GM19397 (cell line): ENCODE measurements around the gene NDUFV1.
"Not testable (repeated sequence)": the region's sequence is repeated elsewhere in the genome, so short reads cannot be mapped to it uniquely, and the experiment has no call there.

Experiments
- ATAC-seq: cut with Tn5 transposase; IDR thresholded peaks from one replicate; pipeline ENCODE4 v1.9.1; 2021; ENCODE audit warnings: mild to moderate bottlenecking, moderate library complexity; ENCODE audit not compliant: unreplicated experiment

NDUFV1 gene

DNA sequence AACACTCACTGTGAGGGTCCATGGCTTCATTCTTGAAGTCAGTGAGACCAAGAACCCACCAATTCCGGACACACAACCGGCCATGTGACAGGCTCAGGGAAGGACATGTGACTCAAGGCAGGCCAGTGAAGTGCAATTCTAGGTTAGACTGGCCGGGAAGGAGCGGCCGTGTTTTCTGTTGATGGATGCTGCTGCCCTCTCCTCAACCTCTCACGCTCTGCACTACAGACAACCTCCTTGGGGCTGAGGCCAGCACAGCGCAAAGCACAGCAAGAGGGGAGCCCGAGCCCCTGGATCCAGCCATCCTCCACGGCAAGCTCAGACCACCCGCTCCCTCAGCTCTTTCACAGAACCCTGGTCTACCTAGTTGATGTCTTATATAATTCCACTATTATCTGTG, 20.2 kb downstream of the NDUFV1 start:
- no peak for ATAC-seq

DNA sequence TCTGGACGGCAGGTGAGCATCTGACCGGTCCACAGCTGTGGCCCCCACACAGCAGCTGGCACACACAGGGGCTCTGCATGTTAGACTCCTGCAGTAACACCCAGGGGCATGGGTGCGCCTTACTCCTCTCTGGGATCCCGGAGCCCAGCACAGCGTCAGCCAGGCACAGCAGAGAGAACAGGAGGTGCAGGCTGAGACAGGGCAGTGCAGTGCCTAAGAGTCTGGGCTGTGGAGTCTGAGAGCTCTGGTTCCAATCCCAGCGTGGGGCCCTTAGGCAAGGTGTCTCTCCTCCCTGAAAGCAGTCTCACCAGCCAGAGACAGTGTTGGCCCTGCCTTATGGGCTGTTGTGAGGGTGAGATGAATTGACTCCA, 20.7 kb downstream of the NDUFV1 start:
- ATAC-seq = no peak

- no peak for ATAC-seq
Observed at GRCh38 chr11:67627812-67628624, 21.3 kb downstream of the NDUFV1 start.

- no peak for ATAC-seq
Observed at GRCh38 chr11:67628710-67629385, 22.1 kb downstream of the NDUFV1 start.

GRCh38 chr11:67629386-67630227, 22.9 kb downstream of the NDUFV1 start, which contains the start of gene NUDT8:
NUDT8 (minus strand) TSS chr11:67629937; CDS start chr11:67629911, 26 bp downstream.
- ATAC-seq = peak; percentile 48

DNA sequence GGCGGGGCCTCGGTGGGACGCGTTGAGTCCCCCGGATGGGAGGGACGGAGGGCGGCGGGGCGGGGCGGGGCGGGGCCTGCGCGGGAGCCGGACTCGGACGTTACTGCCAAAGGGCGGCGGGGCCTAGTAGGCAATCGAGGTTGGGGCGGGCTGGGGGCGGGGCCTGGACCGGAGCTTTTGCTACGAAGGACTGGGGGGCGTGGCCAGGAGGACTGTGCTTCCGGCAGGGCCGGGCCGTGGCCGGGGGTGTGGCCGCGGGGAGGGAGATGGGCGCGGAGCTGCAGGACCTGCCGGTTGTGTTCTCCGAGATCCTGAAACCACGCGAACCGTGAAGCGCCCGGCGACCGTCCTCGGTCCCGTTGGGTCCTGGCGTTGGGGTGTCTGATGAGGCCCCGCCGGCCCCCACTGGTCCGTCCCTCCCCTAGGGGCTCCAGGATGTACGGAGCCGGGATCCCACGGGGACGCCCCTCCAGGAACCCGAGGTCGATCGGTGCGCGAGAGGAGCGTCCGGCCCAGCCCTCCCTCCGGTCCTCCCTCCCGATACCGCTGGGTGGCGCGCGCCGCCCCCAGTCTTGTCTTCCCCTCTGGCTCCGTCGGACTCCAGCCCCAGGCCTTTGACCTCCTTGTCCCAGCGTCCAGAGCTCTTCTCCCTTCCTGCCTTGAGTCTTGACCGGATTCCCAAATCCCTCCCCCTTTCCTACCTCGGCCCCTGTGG, 23.6 kb downstream of the NDUFV1 start:
- ATAC-seq = peak; percentile 50

GRCh38 chr11:67630943-67631331, 24.2 kb downstream of the NDUFV1 start:
- ATAC-seq = no peak

GRCh38 chr11:67631411-67631810, 24.7 kb downstream of the NDUFV1 start:
- no peak for ATAC-seq

GRCh38 chr11:67631853-67632174, 25.1 kb downstream of the NDUFV1 start:
- no peak for ATAC-seq

DNA sequence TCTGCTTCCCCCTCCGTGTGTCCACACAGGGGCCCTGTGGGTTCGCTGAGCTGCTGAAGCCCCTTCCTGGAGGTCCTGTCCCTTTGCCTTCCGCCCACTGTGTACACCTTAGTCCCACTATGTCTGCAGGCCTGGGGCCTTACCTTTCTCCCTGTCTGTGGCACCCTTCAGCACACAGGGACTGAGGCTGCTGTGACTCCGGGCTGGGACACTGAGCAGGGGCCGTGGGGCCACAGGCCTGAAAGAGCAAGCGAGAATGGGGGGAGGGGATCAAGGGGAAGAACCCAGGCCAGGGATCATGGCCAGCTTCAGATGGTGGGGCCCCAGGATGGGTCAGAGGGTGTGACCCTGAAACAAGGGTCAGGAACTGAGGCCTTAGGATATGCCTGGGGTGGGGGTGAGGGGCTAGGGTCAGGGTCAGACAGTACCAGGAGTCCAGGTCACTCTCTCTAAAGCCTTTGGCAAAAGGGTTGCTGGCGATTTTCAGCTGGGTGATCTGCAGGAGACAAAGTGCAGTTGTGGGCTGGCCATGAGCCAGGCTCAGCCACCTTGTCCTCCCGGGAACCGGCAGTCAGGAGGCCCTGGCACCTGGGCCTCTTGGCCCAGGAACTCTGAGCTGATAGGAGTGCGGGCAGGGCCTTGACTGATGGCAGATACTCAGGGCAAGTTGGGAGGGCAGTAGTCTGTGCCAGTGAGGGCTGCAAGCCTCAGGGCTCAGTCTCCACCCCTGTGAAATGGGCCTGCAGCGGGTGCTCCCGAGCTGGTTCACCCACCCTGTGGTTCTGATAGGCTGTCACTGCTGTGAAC, 25.6 kb downstream of the NDUFV1 start:
- no peak for ATAC-seq

GRCh38 chr11:67632982-67633755, 26.4 kb downstream of the NDUFV1 start:
- no peak for ATAC-seq

- ATAC-seq = no peak
Observed at GRCh38 chr11:67633758-67634365, 27.1 kb downstream of the NDUFV1 start.

DNA sequence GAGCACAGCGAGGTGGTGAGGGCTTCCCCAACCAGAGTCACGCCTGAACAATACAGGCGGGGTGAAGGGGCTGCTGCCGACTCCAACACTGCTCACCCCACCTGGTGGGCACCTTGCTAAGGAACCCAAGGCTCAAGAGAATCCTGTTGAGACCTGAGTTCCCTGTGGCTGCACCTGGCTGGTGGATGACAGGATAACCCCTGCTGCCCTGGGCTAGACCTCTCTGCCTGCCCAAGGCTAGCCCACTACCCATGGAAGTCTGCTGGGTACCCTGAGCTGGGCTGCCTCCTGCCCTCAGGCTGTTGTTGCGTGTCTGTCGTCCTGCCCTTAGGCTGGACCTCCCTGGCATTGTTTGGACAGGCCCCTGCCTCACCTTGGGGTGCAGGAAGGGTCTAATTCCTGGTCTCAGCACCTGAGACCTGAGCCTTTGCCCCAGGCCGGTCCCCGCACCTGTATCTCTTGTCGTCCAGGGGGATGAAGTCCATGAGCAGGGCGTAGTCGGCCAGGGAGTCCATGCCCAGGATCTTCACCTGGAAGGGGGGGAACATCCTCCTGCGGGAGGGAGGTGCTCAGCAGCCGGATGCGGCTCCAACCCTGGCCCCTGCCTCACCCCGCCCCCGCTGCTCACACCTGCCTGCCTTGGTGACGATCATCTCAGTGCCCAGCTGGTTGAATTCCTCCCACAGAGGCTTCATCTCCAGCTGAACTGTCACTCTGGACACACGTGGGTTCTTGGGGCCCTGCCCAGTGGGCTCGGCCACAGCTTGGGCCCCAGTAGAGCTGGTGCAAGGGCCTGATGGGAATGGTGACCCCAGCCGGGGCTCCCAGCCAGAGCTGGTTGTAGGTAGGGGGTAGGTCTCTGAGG, 27.9 kb downstream of the NDUFV1 start:
- ATAC-seq = no peak

DNA sequence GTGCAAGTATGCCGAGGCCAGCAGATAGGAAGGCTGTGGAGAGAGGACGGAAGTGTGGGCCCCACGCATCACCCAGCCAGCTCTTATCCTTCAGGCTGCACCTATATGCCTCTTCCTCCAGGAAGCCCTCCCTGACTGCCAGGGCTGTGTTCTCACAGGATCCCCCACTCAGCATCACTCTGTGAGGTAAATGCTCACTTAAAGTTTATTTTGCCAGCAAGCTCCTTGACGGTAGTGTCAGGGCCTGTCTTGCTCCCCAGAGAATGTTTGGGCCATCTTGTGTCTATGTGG, 28.4 kb downstream of the NDUFV1 start:
- no peak for ATAC-seq

DNA sequence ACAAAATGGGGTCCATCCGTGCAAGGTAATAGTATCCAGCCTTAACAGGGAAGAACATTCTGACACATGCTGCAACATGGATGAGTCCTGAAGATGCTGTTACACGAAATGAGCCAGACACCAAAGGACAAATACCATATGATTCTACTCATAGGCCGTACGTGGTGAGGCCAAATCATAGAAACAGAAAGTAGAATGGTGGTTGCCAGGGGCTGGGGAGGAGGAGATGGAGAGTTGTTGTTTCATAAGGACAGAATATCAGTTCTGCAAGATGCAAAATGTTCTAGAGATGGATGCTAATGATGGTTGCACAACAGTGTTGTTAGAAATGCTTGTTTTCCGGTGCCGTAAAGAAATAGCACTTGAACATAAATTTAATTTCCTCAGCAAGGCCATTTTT, 30.2 kb downstream of the NDUFV1 start:
- no peak for ATAC-seq

- ATAC-seq = not testable (repeated sequence)
Observed at GRCh38 chr11:67637441-67637840, 30.7 kb downstream of the NDUFV1 start.

GRCh38 chr11:67638535-67639437, 32.0 kb downstream of the NDUFV1 start:
- no peak for ATAC-seq
